ENCODE data around the gene MYL7. TPM values are rescaled to one million over a fixed set of nuclear protein-coding genes. Genes with fewer than 3 reads are reported as not detected.

MYL7 gene
- total and polyA plus RNA-seq, 4 donors: 0.66 to 4.5 (median 2.2) TPM; not detected in 1

DNA sequence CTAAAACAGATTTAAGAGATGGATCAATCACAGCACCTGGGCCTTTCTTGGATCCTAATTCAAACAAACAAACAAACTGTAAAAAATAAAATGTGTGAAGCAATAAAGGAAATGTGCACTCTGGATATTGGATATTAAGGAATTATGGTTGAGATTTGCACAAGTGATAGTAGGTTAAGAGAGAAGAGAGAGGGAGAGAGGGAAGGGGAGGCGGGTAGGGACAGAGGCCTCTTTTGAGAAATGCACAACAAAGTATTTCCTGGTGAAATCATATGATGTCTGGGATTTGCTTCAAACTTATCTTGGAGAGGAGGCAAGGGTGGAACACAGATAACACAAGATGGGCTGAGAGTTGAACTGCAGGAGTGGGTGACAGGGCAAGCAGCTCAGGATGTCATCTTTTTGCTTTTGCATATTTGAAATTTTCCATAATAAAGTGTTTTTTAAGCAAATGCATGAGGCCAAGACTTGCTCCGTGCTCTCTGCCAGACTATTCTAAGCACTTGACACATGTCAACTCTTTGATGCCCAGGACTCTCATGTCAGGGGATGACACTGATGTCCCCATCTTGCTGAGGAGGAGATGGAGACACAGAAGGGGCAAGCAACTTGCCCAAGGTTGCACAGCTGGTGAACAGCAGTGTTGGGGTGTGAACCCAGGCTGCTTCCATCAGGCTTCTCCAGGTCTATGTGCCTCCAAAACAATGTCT is 46.1 kb downstream of the MYL7 start:
- no peak for DNase-seq (ENCODE audit: low read depth in 4 of 6, low spot score in 6 of 6)
- H3K27me3 ChIP-seq (ENCODE audit: control insufficient read depth, insufficient read depth, low read length): no peaks in the 10 kb centered on the region
- H3K27ac ChIP-seq (ENCODE audit: low read depth, low read length): peak overlapping the region; percentile 25
- WGBS (ENCODE audit: insufficient coverage): 83% methylated on average over 2 of the region's 2 CpGs
- no peaks in the 10 kb centered on the region for H3K4me1 ChIP-seq (ENCODE audit: control insufficient read depth, insufficient read depth, low read length)
- H3K9me3 ChIP-seq (ENCODE audit: control insufficient read depth, insufficient read depth, low read length): no peaks in the 10 kb centered on the region
- H3K36me3 ChIP-seq (ENCODE audit: control insufficient read depth, insufficient read depth, low read length): no peaks in the 10 kb centered on the region
- no peak overlapping the region for H3K4me3 ChIP-seq (ENCODE audit: low read depth, low read length)

- WGBS (ENCODE audit: insufficient coverage): 100% methylated on average over 1 of the region's 2 CpGs
- Histone ChIP-seq H3K9me3 (ENCODE audit: control insufficient read depth, insufficient read depth, low read length) (no peaks in the 10 kb centered on the region), H3K27ac (ENCODE audit: low read depth, low read length) (no peak overlapping the region), H3K36me3 (ENCODE audit: control insufficient read depth, insufficient read depth, low read length) (no peaks in the 10 kb centered on the region), H3K4me1 (ENCODE audit: control insufficient read depth, insufficient read depth, low read length) (no peaks in the 10 kb centered on the region), H3K4me3 (ENCODE audit: low read depth, low read length) (no peak overlapping the region), H3K27me3 (ENCODE audit: control insufficient read depth, insufficient read depth, low read length) (no peaks in the 10 kb centered on the region)
- DNase-seq (ENCODE audit: low read depth in 4 of 6, low spot score in 6 of 6): no peak
These were observed 46.8 kb downstream of the MYL7 start for GRCh38 chr7:44094365-44094764.

- 59% methylated on average over 6 of the region's 6 CpGs for WGBS (ENCODE audit: insufficient coverage)
- DNase-seq (ENCODE audit: low read depth in 4 of 6, low spot score in 6 of 6): no peak
- Histone ChIP-seq H3K27ac (ENCODE audit: low read depth, low read length) (no peak overlapping the region), H3K4me1 (ENCODE audit: control insufficient read depth, insufficient read depth, low read length) (peaks cover 7% of the 10 kb centered on the region), H3K27me3 (ENCODE audit: control insufficient read depth, insufficient read depth, low read length) (no peaks in the 10 kb centered on the region), H3K9me3 (ENCODE audit: control insufficient read depth, insufficient read depth, low read length) (no peaks in the 10 kb centered on the region), H3K36me3 (ENCODE audit: control insufficient read depth, insufficient read depth, low read length) (no peaks in the 10 kb centered on the region), H3K4me3 (ENCODE audit: low read depth, low read length) (no peak overlapping the region)
These were observed 48.0 kb downstream of the MYL7 start for GRCh38 chr7:44093102-44093641.

Small RNA genes lying within 50 kb of the gene (small RNA-seq; reads per million reads assigned to genes)
- not detected for gene RNA5SP230 (ENCODE audit: low replicate concordance)

Other genes with a start within 250 kb of the MYL7 start
- 10 to 100 TPM; 26.4 to 33.5 TPM for gene URGCP, start 234.7 kb downstream of the MYL7 start, total RNA-seq
- gene URGCP, start 234.7 kb downstream of the MYL7 start, polyA plus RNA-seq (ENCODE audit: insufficient read length in 2 of 2): 10 to 100 TPM; 36.8 to 44.3 TPM
- 10 to 100 TPM; 20.7 to 30.9 TPM for gene UBE2D4, start 214.9 kb downstream of the MYL7 start, total RNA-seq
- 10 to 100 TPM; 41.9 to 42.0 TPM for gene UBE2D4, start 214.9 kb downstream of the MYL7 start, polyA plus RNA-seq (ENCODE audit: insufficient read length in 2 of 2)
- under 1 TPM in 1 of 2 donors, not detected in 1; 0.10 TPM for gene SPDYE1, start 143.4 kb downstream of the MYL7 start, total RNA-seq
- gene SPDYE1, start 143.4 kb downstream of the MYL7 start, polyA plus RNA-seq (ENCODE audit: insufficient read length in 2 of 2): 1 to 10 TPM in 1 of 2 donors, under 1 TPM in 1; 0.33 to 4.1 TPM
- 10 to 100 TPM; 46.5 to 93.2 TPM for gene DBNL, start 96.6 kb downstream of the MYL7 start, total RNA-seq
- 10 to 100 TPM; 84.8 to 90.3 TPM for gene DBNL, start 96.6 kb downstream of the MYL7 start, polyA plus RNA-seq (ENCODE audit: insufficient read length in 2 of 2)
- 10 to 100 TPM in 1 of 2 donors, 1 to 10 TPM in 1; 3.5 to 10.7 TPM for gene PGAM2, start 75.8 kb downstream of the MYL7 start, total RNA-seq
- gene PGAM2, start 75.8 kb downstream of the MYL7 start, polyA plus RNA-seq (ENCODE audit: insufficient read length in 2 of 2): 10 to 100 TPM; 13.3 to 13.6 TPM
- gene POLM, start 58.8 kb downstream of the MYL7 start, total RNA-seq: 10 to 100 TPM in 1 of 2 donors, 1 to 10 TPM in 1; 8.8 to 16.3 TPM
- 10 to 100 TPM; 14.4 to 22.6 TPM for gene POLM, start 58.8 kb downstream of the MYL7 start, polyA plus RNA-seq (ENCODE audit: insufficient read length in 2 of 2)
- gene AEBP1, start 37.0 kb downstream of the MYL7 start, total RNA-seq: 100 to 1,000 TPM in 1 of 2 donors, 10 to 100 TPM in 1; 39.9 to 102 TPM
- gene AEBP1, start 37.0 kb downstream of the MYL7 start, polyA plus RNA-seq (ENCODE audit: insufficient read length in 2 of 2): 10 to 100 TPM; 61.3 to 83.2 TPM
- 10 to 100 TPM; 40.7 to 94.7 TPM for gene POLD2, start 17.8 kb downstream of the MYL7 start, total RNA-seq
- gene POLD2, start 17.8 kb downstream of the MYL7 start, polyA plus RNA-seq (ENCODE audit: insufficient read length in 2 of 2): 100 to 1,000 TPM; 106 to 115 TPM
- gene GCK, start 48.1 kb upstream of the MYL7 start, total RNA-seq: 1 to 10 TPM; 4.8 to 5.1 TPM
- 10 to 100 TPM; 13.9 to 14.0 TPM for gene GCK, start 48.1 kb upstream of the MYL7 start, polyA plus RNA-seq (ENCODE audit: insufficient read length in 2 of 2)
- 10 to 100 TPM; 48.0 to 51.6 TPM for gene YKT6, start 59.6 kb upstream of the MYL7 start, total RNA-seq
- gene YKT6, start 59.6 kb upstream of the MYL7 start, polyA plus RNA-seq (ENCODE audit: insufficient read length in 2 of 2): 100 to 1,000 TPM; 106 to 115 TPM
- 10 to 100 TPM; 21.9 to 60.2 TPM for gene CAMK2B, start 184.3 kb upstream of the MYL7 start, total RNA-seq
- 100 to 1,000 TPM; 132 to 145 TPM for gene CAMK2B, start 184.3 kb upstream of the MYL7 start, polyA plus RNA-seq (ENCODE audit: insufficient read length in 2 of 2)